Memory B cell (primary cell): ENCODE data around the gene SLC4A1AP.

Experiments used
- ATAC-seq: fragments of 150-1000 bp; cut with Tn5 transposase; 2 replicates; pipeline ENCODE4 v1.10.0; 2021; ENCODE audit warnings: low read depth, mild to moderate bottlenecking, moderate library complexity
- DNase-seq, 2 donors: peaks; one replicate each; pipeline ENCODE4 v3.0.0; 2022; ENCODE audit warnings: low spot score in 2 of 2
- H3K27ac Mint-ChIP-seq: one replicate; pipeline ENCODE4 v1.8.0; 2022; ENCODE audit warnings: mild to moderate bottlenecking, moderate library complexity, mixed read lengths
- H3K27me3 Mint-ChIP-seq: one replicate; pipeline ENCODE4 v1.8.0; 2022; ENCODE audit warnings: mixed read lengths
- H3K36me3 Mint-ChIP-seq: one replicate; pipeline ENCODE4 v1.8.0; 2022; ENCODE audit warnings: mild to moderate bottlenecking, mixed read lengths
- H3K4me1 Mint-ChIP-seq: one replicate; pipeline ENCODE4 v1.8.0; 2022; ENCODE audit warnings: mixed read lengths
- H3K4me3 Mint-ChIP-seq: one replicate; pipeline ENCODE4 v1.8.0; 2022; ENCODE audit warnings: mild to moderate bottlenecking, moderate library complexity, mixed read lengths
- H3K9me3 Mint-ChIP-seq: one replicate; pipeline ENCODE4 v1.8.0; 2022; ENCODE audit warnings: mixed read lengths

SLC4A1AP gene

GRCh38 chr2:27701676-27702075 lies 38.0 kb downstream of the SLC4A1AP start:
- ATAC-seq (no peak), DNase-seq (no peak)
- no peak overlapping the region for H3K4me3 Mint-ChIP-seq
- peaks cover 4% of the 10 kb centered on the region for H3K36me3 Mint-ChIP-seq
- H3K9me3 Mint-ChIP-seq: no peaks in the 10 kb centered on the region
- H3K27me3 Mint-ChIP-seq: no peaks in the 10 kb centered on the region
- H3K27ac Mint-ChIP-seq: no peak overlapping the region
- H3K4me1 Mint-ChIP-seq: no peaks in the 10 kb centered on the region

GRCh38 chr2:27702302-27702701 lies 38.6 kb downstream of the SLC4A1AP start:
- Mint-ChIP-seq H3K36me3 (peaks cover 4% of the 10 kb centered on the region), H3K9me3 (no peaks in the 10 kb centered on the region), H3K27me3 (no peaks in the 10 kb centered on the region), H3K27ac (no peak overlapping the region), H3K4me1 (no peaks in the 10 kb centered on the region), H3K4me3 (no peak overlapping the region)
- DNase-seq (no peak), ATAC-seq (no peak)

- no peaks in the 10 kb centered on the region for H3K9me3 Mint-ChIP-seq
- H3K4me3 Mint-ChIP-seq: no peak overlapping the region
- no peaks in the 10 kb centered on the region for H3K36me3 Mint-ChIP-seq
- DNase-seq (peak; percentile 79 to 81), ATAC-seq (peak; percentile 88)
- no peaks in the 10 kb centered on the region for H3K4me1 Mint-ChIP-seq
- H3K27ac Mint-ChIP-seq: no peak overlapping the region
- peaks cover 2% of the 10 kb centered on the region for H3K27me3 Mint-ChIP-seq
These were observed 40.1 kb downstream of the SLC4A1AP start for GRCh38 chr2:27703638-27704341.

GRCh38 chr2:27704342-27704876 lies 40.7 kb downstream of the SLC4A1AP start:
- no peak overlapping the region for H3K4me3 Mint-ChIP-seq
- ATAC-seq (no peak), DNase-seq (no peak)
- H3K9me3 Mint-ChIP-seq: no peaks in the 10 kb centered on the region
- H3K36me3 Mint-ChIP-seq: no peaks in the 10 kb centered on the region
- peaks cover 2% of the 10 kb centered on the region for H3K27me3 Mint-ChIP-seq
- no peaks in the 10 kb centered on the region for H3K4me1 Mint-ChIP-seq
- H3K27ac Mint-ChIP-seq: no peak overlapping the region

- peaks cover 2% of the 10 kb centered on the region for H3K27me3 Mint-ChIP-seq
- H3K9me3 Mint-ChIP-seq: no peaks in the 10 kb centered on the region
- H3K4me1 Mint-ChIP-seq: no peaks in the 10 kb centered on the region
- no peaks in the 10 kb centered on the region for H3K36me3 Mint-ChIP-seq
- no peak overlapping the region for H3K4me3 Mint-ChIP-seq
- ATAC-seq (no peak), DNase-seq (no peak)
- no peak overlapping the region for H3K27ac Mint-ChIP-seq
These were observed 42.3 kb downstream of the SLC4A1AP start for GRCh38 chr2:27705851-27706622.

GRCh38 chr2:27707462-27708256 lies 44.0 kb downstream of the SLC4A1AP start:
- H3K9me3 Mint-ChIP-seq: no peaks in the 10 kb centered on the region
- H3K36me3 Mint-ChIP-seq: no peaks in the 10 kb centered on the region
- H3K27me3 Mint-ChIP-seq: peaks cover 6% of the 10 kb centered on the region
- no peak overlapping the region for H3K4me3 Mint-ChIP-seq
- DNase-seq (no peak), ATAC-seq (no peak)
- no peaks in the 10 kb centered on the region for H3K4me1 Mint-ChIP-seq
- H3K27ac Mint-ChIP-seq: no peak overlapping the region

- no peaks in the 10 kb centered on the region for H3K36me3 Mint-ChIP-seq
- no peaks in the 10 kb centered on the region for H3K4me1 Mint-ChIP-seq
- no peaks in the 10 kb centered on the region for H3K9me3 Mint-ChIP-seq
- peaks cover 9% of the 10 kb centered on the region for H3K27me3 Mint-ChIP-seq
- ATAC-seq: no peak
- no peak for DNase-seq
- no peak overlapping the region for H3K27ac Mint-ChIP-seq
- no peak overlapping the region for H3K4me3 Mint-ChIP-seq
These were observed 44.6 kb downstream of the SLC4A1AP start for GRCh38 chr2:27708257-27708654.

GRCh38 chr2:27708666-27709065 lies 45.0 kb downstream of the SLC4A1AP start:
- Mint-ChIP-seq H3K27me3 (peaks cover 9% of the 10 kb centered on the region), H3K4me3 (no peak overlapping the region), H3K27ac (no peak overlapping the region), H3K9me3 (no peaks in the 10 kb centered on the region), H3K36me3 (no peaks in the 10 kb centered on the region), H3K4me1 (no peaks in the 10 kb centered on the region)
- ATAC-seq (no peak), DNase-seq (no peak)

GRCh38 chr2:27709326-27709725 lies 45.6 kb downstream of the SLC4A1AP start:
- ATAC-seq: no peak
- Mint-ChIP-seq H3K27me3 (peaks cover 9% of the 10 kb centered on the region), H3K4me1 (no peaks in the 10 kb centered on the region), H3K36me3 (no peaks in the 10 kb centered on the region), H3K9me3 (no peaks in the 10 kb centered on the region), H3K27ac (no peak overlapping the region), H3K4me3 (no peak overlapping the region)
- no peak for DNase-seq

- no peak for ATAC-seq
These were observed 46.4 kb downstream of the SLC4A1AP start for GRCh38 chr2:27709960-27710575.

GRCh38 chr2:27710640-27711430 lies 47.1 kb downstream of the SLC4A1AP start:
- H3K4me3 Mint-ChIP-seq: no peak overlapping the region
- DNase-seq: no peak
- ATAC-seq: no peak
- H3K4me1 Mint-ChIP-seq: peaks cover 4% of the 10 kb centered on the region
- no peak overlapping the region for H3K27ac Mint-ChIP-seq
- H3K36me3 Mint-ChIP-seq: no peaks in the 10 kb centered on the region
- H3K9me3 Mint-ChIP-seq: no peaks in the 10 kb centered on the region
- peaks cover 10% of the 10 kb centered on the region for H3K27me3 Mint-ChIP-seq

More at GRCh38 chr2:27709960-27710575, 46.4 kb downstream of the SLC4A1AP start:
- no peak overlapping the region for H3K27ac Mint-ChIP-seq
- H3K9me3 Mint-ChIP-seq: no peaks in the 10 kb centered on the region
- DNase-seq: no peak
- H3K4me1 Mint-ChIP-seq: peaks cover 4% of the 10 kb centered on the region
- no peak overlapping the region for H3K4me3 Mint-ChIP-seq
- peaks cover 10% of the 10 kb centered on the region for H3K27me3 Mint-ChIP-seq
- H3K36me3 Mint-ChIP-seq: no peaks in the 10 kb centered on the region

- Mint-ChIP-seq H3K36me3 (no peaks in the 10 kb centered on the region), H3K4me1 (peaks cover 6% of the 10 kb centered on the region), H3K9me3 (no peaks in the 10 kb centered on the region), H3K4me3 (no peak overlapping the region), H3K27ac (no peak overlapping the region), H3K27me3 (peaks cover 15% of the 10 kb centered on the region)
- ATAC-seq (no peak), DNase-seq (no peak)
These were observed 48.1 kb downstream of the SLC4A1AP start for GRCh38 chr2:27711804-27712203.

GRCh38 chr2:27712522-27712921 lies 48.8 kb downstream of the SLC4A1AP start:
- Mint-ChIP-seq H3K4me1 (peaks cover 6% of the 10 kb centered on the region), H3K4me3 (no peak overlapping the region), H3K9me3 (no peaks in the 10 kb centered on the region), H3K36me3 (no peaks in the 10 kb centered on the region), H3K27me3 (peaks cover 17% of the 10 kb centered on the region), H3K27ac (no peak overlapping the region)
- DNase-seq (no peak), ATAC-seq (no peak)
